Diencephalon (tissue), 1 donor: ENCODE results near the gene ARHGAP4. TPM values are rescaled to one million over a fixed set of nuclear protein-coding genes. Genes with fewer than 3 reads are reported as not detected.

Experiments used
- total RNA-seq: library from RNA; depleted of rRNA; stranded (reverse); fragments of >200 nt; gene quantifications from one replicate; pipeline ENCODE4 v1.2.3, GENCODE V29; 2014

The ARHGAP4 gene
- 11.1 TPM for total RNA-seq

DNA sequence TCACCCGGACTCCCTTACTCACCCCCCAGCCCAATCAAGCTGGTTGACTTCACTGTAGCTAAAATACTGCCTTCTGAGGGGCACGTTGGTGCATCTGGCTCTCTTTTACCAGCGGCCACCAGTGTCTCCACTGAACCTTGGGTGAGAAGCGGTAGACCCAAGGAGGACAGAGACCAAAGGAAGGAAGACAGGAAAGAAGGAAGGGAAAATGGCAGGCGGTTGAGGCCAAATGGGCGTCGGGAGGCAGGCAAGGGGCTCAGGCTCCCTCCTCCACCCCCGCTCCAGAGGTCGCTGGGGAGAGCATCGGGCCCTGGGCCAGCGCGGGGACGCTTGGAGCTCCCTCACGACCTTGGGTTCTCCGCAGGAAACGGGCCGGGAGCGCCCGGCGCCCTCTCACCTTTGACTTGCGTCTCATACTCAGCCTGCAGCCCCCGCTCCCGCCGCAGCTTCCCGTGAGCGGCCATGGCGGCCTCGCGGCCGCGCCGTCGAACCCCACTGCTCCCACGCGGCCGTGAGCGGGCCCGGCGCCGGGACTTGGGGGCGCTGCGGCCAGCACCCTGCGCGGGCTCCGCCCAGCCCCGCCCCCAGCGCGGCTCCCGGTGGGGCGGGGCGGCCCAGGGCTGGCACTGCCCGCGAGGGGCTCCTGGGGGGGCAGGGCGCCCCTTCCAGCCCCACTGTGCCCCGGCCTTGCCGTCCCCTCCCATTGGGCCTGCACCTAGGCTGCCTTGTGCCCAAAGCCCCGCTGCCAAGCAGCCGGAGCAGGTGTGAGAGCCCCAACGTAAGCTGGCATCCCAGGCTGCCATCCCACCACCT lies at the start of gene ARHGAP4:
Gene ARHGAP4, minus strand, starts transcription at position 526 of the 813 bp plus-strand sequence. Its CDS starts 62 bp downstream, at position 464.

GRCh38 chrX:153972368-153973126 lies 46.5 kb upstream of the ARHGAP4 start, which contains the start of gene TMEM187:
Gene TMEM187 (plus strand): TSS chrX:153972754. CDS start chrX:153982063, 9,309 bp downstream.

DNA sequence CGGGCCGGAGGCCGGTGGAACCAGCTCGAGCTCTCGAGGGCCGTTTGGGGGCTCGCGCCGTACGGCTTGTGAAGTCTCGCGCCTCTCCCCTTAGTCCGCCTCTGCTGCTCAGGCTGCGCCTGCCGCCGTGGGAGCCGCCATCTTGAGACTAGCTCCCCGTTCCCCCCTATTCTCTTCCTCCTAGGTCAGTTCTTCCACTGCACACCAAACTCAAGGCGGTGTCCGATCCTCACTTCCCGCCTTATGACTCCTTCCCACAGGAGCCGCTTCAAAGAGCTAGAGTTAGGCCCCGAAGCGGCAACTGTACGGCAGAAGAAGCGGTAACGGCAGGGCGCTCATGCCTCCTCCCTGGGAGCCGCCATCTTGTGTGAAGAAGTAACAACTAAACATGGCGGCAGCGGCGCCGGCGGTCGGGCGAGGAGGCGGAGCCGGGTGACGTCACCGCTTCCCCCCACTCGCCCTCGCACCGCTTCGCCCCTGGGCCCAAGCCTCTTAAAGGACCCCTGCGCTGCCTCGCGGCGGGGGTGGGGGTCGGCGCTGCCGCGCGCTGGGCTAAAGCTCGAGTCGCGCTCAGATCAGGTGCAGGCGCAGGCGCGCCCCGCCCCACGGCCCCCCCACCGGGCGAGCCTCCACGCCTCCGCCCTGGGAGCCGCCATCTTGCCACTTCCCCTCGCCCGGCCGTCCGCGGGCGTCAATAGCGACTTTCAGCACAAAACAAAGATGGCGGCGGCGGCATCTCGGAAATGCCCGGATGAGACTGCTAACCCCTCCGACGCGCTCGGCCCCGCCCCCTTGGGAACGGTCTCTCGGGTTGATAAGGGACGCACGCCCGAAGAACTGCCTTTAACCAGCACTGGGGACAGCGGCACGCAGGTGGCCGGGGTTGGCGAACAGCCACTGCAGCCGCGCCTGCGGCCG lies 45.6 kb upstream of the ARHGAP4 start, which contains the start of gene HCFC1:
Gene HCFC1, minus strand, starts transcription at position 369 of the 918 bp plus-strand sequence. CDS start 978 bp downstream, outside the sequence.

GRCh38 chrX:153944140-153944799 lies 18.2 kb upstream of the ARHGAP4 start, which contains the start of gene RENBP:
Gene RENBP (minus strand): TSS chrX:153944643. CDS start chrX:153944610, 33 bp downstream.

GRCh38 chrX:153934762-153935325 lies 8.8 kb upstream of the ARHGAP4 start, which contains the start of gene NAA10:
Gene NAA10 (minus strand): TSS chrX:153935037. CDS start chrX:153934904, 133 bp downstream.

GRCh38 chrX:153903991-153904957 lies 21.8 kb downstream of the ARHGAP4 start, which contains the start of gene AVPR2:
Gene AVPR2 (plus strand): TSS chrX:153904673. CDS start chrX:153905146, 473 bp downstream.

DNA sequence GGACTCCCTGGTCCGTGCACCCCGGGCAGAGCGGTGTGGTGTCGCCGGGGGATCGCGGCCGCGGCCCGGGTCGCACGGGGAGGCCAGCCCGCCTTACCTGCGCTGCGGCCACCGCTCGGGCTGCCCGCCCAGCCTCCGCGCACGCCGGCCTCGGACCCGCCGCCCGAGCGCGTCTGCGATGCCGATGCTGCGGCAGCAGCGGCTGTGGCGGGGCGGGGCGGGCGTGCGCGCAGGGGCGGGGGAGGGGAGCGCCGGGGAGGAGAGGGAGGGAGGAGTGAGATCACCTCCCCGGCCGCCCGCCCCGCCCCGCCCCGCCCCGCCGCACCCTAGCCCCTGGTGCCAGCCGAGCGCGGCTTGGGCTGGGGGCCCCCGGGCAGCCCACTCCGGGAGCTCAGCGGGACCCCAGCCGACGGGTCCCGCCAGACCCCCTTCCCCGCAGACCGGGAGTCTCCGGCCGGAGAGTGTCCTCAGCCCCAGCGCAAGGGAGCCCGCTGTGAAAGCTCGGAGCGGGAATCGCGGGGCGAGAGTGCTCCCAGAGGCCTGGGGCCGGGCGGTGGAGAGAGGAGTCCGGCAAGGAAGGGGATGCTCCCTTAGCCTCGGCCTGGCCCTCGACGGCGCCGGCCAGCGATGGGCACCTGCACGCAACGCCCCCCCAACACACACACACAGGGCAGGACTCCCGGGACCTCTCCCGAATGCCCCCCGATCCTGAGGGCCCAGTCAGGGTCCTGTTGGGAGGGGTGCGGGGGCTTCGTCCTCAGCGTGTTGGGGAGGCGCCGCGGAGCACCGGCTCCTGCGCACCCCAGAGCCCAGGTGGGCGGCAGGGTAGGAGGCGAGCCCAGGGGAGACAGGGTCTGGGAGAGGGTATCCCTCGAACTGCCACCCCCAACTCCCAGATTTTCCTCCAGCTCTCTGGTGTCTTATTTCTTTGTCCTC lies 39.8 kb downstream of the ARHGAP4 start, which contains the start of gene L1CAM:
Gene L1CAM, minus strand, starts transcription at position 206 of the 936 bp plus-strand sequence. CDS start 10,337 bp downstream, outside the sequence.

Other genes with a start within 250 kb of the ARHGAP4 start
- gene SLC6A8, start 238.3 kb downstream of the ARHGAP4 start, total RNA-seq: 22.8 TPM
- gene BCAP31, start 201.9 kb downstream of the ARHGAP4 start, total RNA-seq: 87.9 TPM
- 5.1 TPM for gene ABCD1, start 201.4 kb downstream of the ARHGAP4 start, total RNA-seq
- 4.6 TPM for gene PLXNB3, start 162.0 kb downstream of the ARHGAP4 start, total RNA-seq
- gene SRPK3, start 145.2 kb downstream of the ARHGAP4 start, total RNA-seq: 0.46 TPM
- 42.0 TPM for gene IDH3G, start 131.9 kb downstream of the ARHGAP4 start, total RNA-seq
- 80.5 TPM for gene SSR4, start 131.6 kb downstream of the ARHGAP4 start, total RNA-seq
- gene PDZD4, start 95.7 kb downstream of the ARHGAP4 start, total RNA-seq: 125 TPM
- 182 TPM for gene L1CAM, start 40.1 kb downstream of the ARHGAP4 start, total RNA-seq
- gene AVPR2, start 21.6 kb downstream of the ARHGAP4 start, total RNA-seq: not detected
- gene NAA10, start 8.8 kb upstream of the ARHGAP4 start, total RNA-seq: 26.1 TPM
- 7.8 TPM for gene RENBP, start 18.4 kb upstream of the ARHGAP4 start, total RNA-seq
- gene HCFC1, start 45.6 kb upstream of the ARHGAP4 start, total RNA-seq: 15.2 TPM
- gene TMEM187, start 46.5 kb upstream of the ARHGAP4 start, total RNA-seq: 2.1 TPM
- gene IRAK1, start 93.6 kb upstream of the ARHGAP4 start, total RNA-seq: 10.8 TPM
- gene MECP2, start 171.5 kb upstream of the ARHGAP4 start, total RNA-seq: 33.0 TPM
- not detected for gene OPN1LW, start 218.0 kb upstream of the ARHGAP4 start, total RNA-seq